GM12872 (cell line): Measurements from ENCODE around the gene PLXND1.

Source experiments
- CTCF ChIP-seq: IDR thresholded peaks from 3 replicates; pipeline ENCODE4 v1.5.1; 2011; ENCODE audit warnings: low read depth, mild to moderate bottlenecking, low read length, moderate library complexity; ENCODE audit not compliant: insufficient read depth

Gene PLXND1

GRCh38 chr3:129577925-129578786 is 28.3 kb downstream of the PLXND1 start:
- TF ChIP-seq CTCF = no peak

- TF ChIP-seq CTCF = no peak
Measured at GRCh38 chr3:129577366-129577765, 29.1 kb downstream of the PLXND1 start.

- no peak for TF ChIP-seq CTCF
Measured at GRCh38 chr3:129576514-129577352, 29.7 kb downstream of the PLXND1 start.

- TF ChIP-seq CTCF = no peak
Measured at GRCh38 chr3:129575997-129576384, 30.5 kb downstream of the PLXND1 start.

GRCh38 chr3:129575233-129575996 is 31.1 kb downstream of the PLXND1 start:
- TF ChIP-seq CTCF = no peak

GRCh38 chr3:129574206-129574605 is 32.3 kb downstream of the PLXND1 start:
- TF ChIP-seq CTCF = no peak

GRCh38 chr3:129573493-129573892 is 33.0 kb downstream of the PLXND1 start:
- no peak for TF ChIP-seq CTCF
